HG02943 (cell line): Measurements from ENCODE around the gene GSAP.
"Not testable (repeated sequence)": the region's sequence is repeated elsewhere in the genome, so short reads cannot be mapped to it uniquely, and the experiment has no call there.

Experiments used
- ATAC-seq: cut with Tn5 transposase; IDR thresholded peaks from one replicate; pipeline ENCODE4 v1.9.1; 2021; ENCODE audit warnings: mild to moderate bottlenecking, low read depth, moderate library complexity; ENCODE audit not compliant: unreplicated experiment

Gene GSAP

GRCh38 chr7:77415823-77416620 is at the start of gene GSAP:
TSS of gene GSAP (minus strand) at chr7:77416349. CDS start at chr7:77416321, 28 bp downstream.
- ATAC-seq, result peak; percentile 51

- no peak for ATAC-seq
Observed at GRCh38 chr7:77465256-77465655, 49.1 kb upstream of the GSAP start.

- no peak for ATAC-seq
Observed at GRCh38 chr7:77464589-77464988, 48.4 kb upstream of the GSAP start.

- not testable (repeated sequence) for ATAC-seq
Observed at GRCh38 chr7:77463632-77464031, 47.5 kb upstream of the GSAP start.

- ATAC-seq, result no peak
Observed at GRCh38 chr7:77461842-77462241, 45.7 kb upstream of the GSAP start.

- no peak for ATAC-seq
Observed at GRCh38 chr7:77461246-77461645, 45.1 kb upstream of the GSAP start.

GRCh38 chr7:77460057-77460486 is 43.9 kb upstream of the GSAP start:
- ATAC-seq, result no peak

GRCh38 chr7:77459311-77459726 is 43.2 kb upstream of the GSAP start:
- no peak for ATAC-seq

- no peak for ATAC-seq
Observed at GRCh38 chr7:77458786-77459185, 42.6 kb upstream of the GSAP start.

- no peak for ATAC-seq
Observed at GRCh38 chr7:77457779-77458178, 41.6 kb upstream of the GSAP start.

- ATAC-seq, result no peak
Observed at GRCh38 chr7:77456696-77457095, 40.5 kb upstream of the GSAP start.

GRCh38 chr7:77455321-77455720 is 39.2 kb upstream of the GSAP start:
- no peak for ATAC-seq

GRCh38 chr7:77454802-77455201 is 38.7 kb upstream of the GSAP start:
- ATAC-seq, result no peak

GRCh38 chr7:77453531-77453930 is 37.4 kb upstream of the GSAP start:
- ATAC-seq, result no peak

GRCh38 chr7:77451950-77452349 is 35.8 kb upstream of the GSAP start:
- ATAC-seq, result not testable (repeated sequence)

- ATAC-seq, result no peak
Observed at GRCh38 chr7:77450613-77451012, 34.5 kb upstream of the GSAP start.

GRCh38 chr7:77450054-77450453 is 33.9 kb upstream of the GSAP start:
- no peak for ATAC-seq

- no peak for ATAC-seq
Observed at GRCh38 chr7:77447616-77448015, 31.5 kb upstream of the GSAP start.

GRCh38 chr7:77444123-77444522 is 28.0 kb upstream of the GSAP start:
- ATAC-seq, result no peak

- ATAC-seq, result no peak
Observed at GRCh38 chr7:77443042-77443441, 26.9 kb upstream of the GSAP start.

- ATAC-seq, result no peak
Observed at GRCh38 chr7:77442636-77443035, 26.5 kb upstream of the GSAP start.

- ATAC-seq, result no peak
Observed at GRCh38 chr7:77441046-77441445, 24.9 kb upstream of the GSAP start.
